ENCODE data around the gene EFCAB7. TPM values are rescaled to one million over a fixed set of nuclear protein-coding genes. Genes with fewer than 3 reads are reported as not detected.

EFCAB7 gene
- total RNA-seq, 2 donors from 2014 or later, result 9.8 to 11.6 TPM

- no peaks in the 10 kb centered on the region for H3K27me3 ChIP-seq (replicated peaks; ENCODE audit: insufficient read depth)
- peak; percentile 20 for DNase-seq (ENCODE audit: low spot score)
- TF ChIP-seq POLR2A (IDR thresholded peaks at IDR 0.05) (no peak), CTCF (IDR thresholded peaks at IDR 0.05) (no peak), POLR2AphosphoS5 (IDR thresholded peaks at IDR 0.05) (peak; percentile 36)
- WGBS, result 40% methylated on average over 8 of the region's 8 CpGs
- H3K36me3 ChIP-seq, result no peaks in the 10 kb centered on the region
- H3K27ac ChIP-seq, result no peak overlapping the region
- H3K9me3 ChIP-seq, result no peaks in the 10 kb centered on the region
- no peak overlapping the region for H3K4me3 ChIP-seq
- intact Hi-C loops (cut with DNase I), result no loop called here
- no peaks in the 10 kb centered on the region for H3K4me1 ChIP-seq (replicated peaks)
Measured at GRCh38 chr1:63487336-63488065, 35.8 kb upstream of the EFCAB7 start.

- Histone ChIP-seq H3K9me3 (no peaks in the 10 kb centered on the region), H3K27ac (no peak overlapping the region), H3K27me3 (replicated peaks; ENCODE audit: insufficient read depth) (no peaks in the 10 kb centered on the region), H3K4me3 (no peak overlapping the region), H3K36me3 (no peaks in the 10 kb centered on the region), H3K4me1 (replicated peaks) (no peaks in the 10 kb centered on the region)
- WGBS, result 61% methylated on average over 2 of the region's 2 CpGs
- TF ChIP-seq CTCF (IDR thresholded peaks at IDR 0.05) (no peak), POLR2AphosphoS5 (IDR thresholded peaks at IDR 0.05) (no peak), POLR2A (IDR thresholded peaks at IDR 0.05) (no peak)
- no peak for DNase-seq (ENCODE audit: low spot score)
- intact Hi-C loops (cut with DNase I), result no loop called here
Measured at GRCh38 chr1:63497577-63497976, 25.7 kb upstream of the EFCAB7 start.

GRCh38 chr1:63498106-63498505 is 25.2 kb upstream of the EFCAB7 start:
- 94% methylated on average over 1 of the region's 1 CpG for WGBS
- DNase-seq (ENCODE audit: low spot score), result peak; percentile 14
- H3K4me3 ChIP-seq, result no peak overlapping the region
- peak; percentile 50 for TF ChIP-seq POLR2AphosphoS5 (IDR thresholded peaks at IDR 0.05)
- TF ChIP-seq CTCF (IDR thresholded peaks at IDR 0.05), result no peak
- H3K27me3 ChIP-seq (replicated peaks; ENCODE audit: insufficient read depth), result no peaks in the 10 kb centered on the region
- no peak overlapping the region for H3K27ac ChIP-seq
- no peaks in the 10 kb centered on the region for H3K9me3 ChIP-seq
- intact Hi-C loops (cut with DNase I), result no loop called here
- H3K4me1 ChIP-seq (replicated peaks), result no peaks in the 10 kb centered on the region
- no peaks in the 10 kb centered on the region for H3K36me3 ChIP-seq

GRCh38 chr1:63501256-63501655 is 22.1 kb upstream of the EFCAB7 start:
- intact Hi-C loops (cut with DNase I), result no loop called here

More at GRCh38 chr1:63501256-63501655, 22.1 kb upstream of the EFCAB7 start:
- H3K4me1 ChIP-seq (replicated peaks), result no peaks in the 10 kb centered on the region
- no peaks in the 10 kb centered on the region for H3K36me3 ChIP-seq
- H3K9me3 ChIP-seq, result no peaks in the 10 kb centered on the region
- no peaks in the 10 kb centered on the region for H3K27me3 ChIP-seq (replicated peaks; ENCODE audit: insufficient read depth)
- no peak for DNase-seq (ENCODE audit: low spot score)
- WGBS, result 94% methylated on average over 3 of the region's 3 CpGs
- H3K27ac ChIP-seq, result no peak overlapping the region
- no peak overlapping the region for H3K4me3 ChIP-seq
- TF ChIP-seq POLR2AphosphoS5 (IDR thresholded peaks at IDR 0.05) (no peak), CTCF (IDR thresholded peaks at IDR 0.05) (no peak), POLR2A (IDR thresholded peaks at IDR 0.05) (no peak)
